ENCODE data around the gene ZSCAN4.

- no peak for TF ChIP-seq CTCF (IDR thresholded peaks at IDR 0.05; ENCODE audit: low read length)
- no peak for TF ChIP-seq EZH2phosphoT487 (IDR thresholded peaks at IDR 0.05; ENCODE audit: low read length)
- TF ChIP-seq EZH2 (optimal IDR thresholded peaks at IDR 0.05; ENCODE audit: low read depth, low read length) = no peak
Measured at GRCh38 chr19:57637379-57637778, 31.4 kb upstream of the ZSCAN4 start.

Data from MM.1S (cell line).